K562 treated with DMSO at 1 percent for 24 hours (cell line): ENCODE data around the gene RIF1. TPM values are rescaled to one million over a fixed set of nuclear protein-coding genes. Genes with fewer than 3 reads are reported as not detected.

Source experiments
- total RNA-seq: library from RNA; unstranded; fragments of 300-600 nt; gene quantifications from 2 replicates; pipeline ENCODE4 v1.2.3, GENCODE V29; 2022; ENCODE audit warnings: low read depth; ENCODE audit not compliant: insufficient read depth

The RIF1 gene
- 9.6 and 10.5 TPM in 2 replicates for total RNA-seq

GRCh38 chr2:151409601-151410484, at the start of gene RIF1:
TSS of gene RIF1 (plus strand) at chr2:151409902. CDS start at chr2:151410424, 522 bp downstream.

Other genes with a start within 250 kb of the RIF1 start
- gene RBM43, start 148.0 kb upstream of the RIF1 start, total RNA-seq: 1.7 and 2.3 TPM in 2 replicates
- gene NMI, start 120.2 kb upstream of the RIF1 start, total RNA-seq: 33.5 and 44.6 TPM in 2 replicates
- not detected in 2 replicates for gene TNFAIP6, start 52.3 kb upstream of the RIF1 start, total RNA-seq